SK-N-SH treated with all-trans-retinoic acid at 6 μM for 48 hours (cell line): ENCODE measurements around the gene TMEM238.

Experiments used
- ATAC-seq: fragments of 200-7000 bp; cut with Tn5 transposase; 3 replicates; pipeline ENCODE4 v1.9.1; 2020; ENCODE audit warnings: mild to moderate bottlenecking, moderate library complexity
- ARNTL ChIP-seq: fragments of 450-650 bp; formaldehyde crosslinking; IDR thresholded peaks from 2 replicates; pipeline ENCODE4 v1.5.0; 2020; ENCODE audit warnings: low read depth, mild to moderate bottlenecking, moderate library complexity, borderline replicate concordance
- BACH2 ChIP-seq: fragments of 250-450 bp; sonication (Bioruptor Pico); IDR thresholded peaks from 2 replicates; pipeline ENCODE4 v1.9.0; 2021; ENCODE audit warnings: mild to moderate bottlenecking, borderline replicate concordance
- CREB5 ChIP-seq: fragments of 250-450 bp; sonication (Bioruptor Pico); IDR thresholded peaks from 2 replicates; pipeline ENCODE4 v1.5.1; 2020; ENCODE audit warnings: low read depth, mild to moderate bottlenecking, moderate library complexity
- CSDC2 ChIP-seq: fragments of 250-450 bp; sonication (Bioruptor Pico); IDR thresholded peaks from 2 replicates; pipeline ENCODE4 v1.5.0; 2020; ENCODE audit warnings: mild to moderate bottlenecking, moderate library complexity
- CSRNP3 ChIP-seq: fragments of 250-450 bp; sonication (Bioruptor Pico); IDR thresholded peaks from 2 replicates; pipeline ENCODE4 v1.5.1; 2021; ENCODE audit warnings: mild to moderate bottlenecking, moderate library complexity
- ESRRG ChIP-seq: fragments of 250-450 bp; sonication (Bioruptor Pico); IDR thresholded peaks from 2 replicates; pipeline ENCODE4 v1.6.1; 2021; ENCODE audit warnings: mild to moderate bottlenecking
- GLIS3 ChIP-seq: fragments of 250-450 bp; sonication (Bioruptor Pico); IDR thresholded peaks from 2 replicates; pipeline ENCODE4 v1.5.0; 2020; ENCODE audit warnings: mild to moderate bottlenecking, moderate library complexity
- ISL1 ChIP-seq: fragments of 250-450 bp; sonication (Bioruptor Pico); IDR thresholded peaks from 2 replicates; pipeline ENCODE4 v2.1.2; 2022; ENCODE audit warnings: mild to moderate bottlenecking, moderate library complexity
- PPARA ChIP-seq: fragments of 250-450 bp; sonication (Bioruptor Pico); IDR thresholded peaks from 2 replicates; pipeline ENCODE4 v1.5.0; 2020; ENCODE audit warnings: mild to moderate bottlenecking, borderline replicate concordance
- RARB ChIP-seq: fragments of 250-450 bp; sonication (Bioruptor Pico); IDR thresholded peaks from 2 replicates; pipeline ENCODE4 v1.8.0; 2021; ENCODE audit warnings: mild to moderate bottlenecking, moderate library complexity
- SNAI2 ChIP-seq: fragments of 250-450 bp; sonication (Bioruptor Pico); IDR thresholded peaks from 2 replicates; pipeline ENCODE4 v1.5.0; 2020; ENCODE audit warnings: mild to moderate bottlenecking, moderate library complexity
- TCF4 ChIP-seq: fragments of 250-450 bp; sonication (Bioruptor Pico); IDR thresholded peaks from 2 replicates; pipeline ENCODE4 v1.8.0; 2021; ENCODE audit warnings: mild to moderate bottlenecking, moderate library complexity, borderline replicate concordance
- TOX ChIP-seq: fragments of 250-450 bp; sonication (Bioruptor Pico); IDR thresholded peaks from 2 replicates; pipeline ENCODE4 v1.8.0; 2021; ENCODE audit warnings: mild to moderate bottlenecking, moderate library complexity, borderline replicate concordance
- ZC3H10 ChIP-seq: fragments of 250-450 bp; sonication (Bioruptor Pico); IDR thresholded peaks from 2 replicates; pipeline ENCODE4 v1.5.1; 2021; ENCODE audit warnings: mild to moderate bottlenecking, moderate library complexity
- ZFP3 ChIP-seq: fragments of 250-450 bp; sonication (Bioruptor Pico); IDR thresholded peaks from 2 replicates; pipeline ENCODE4 v1.5.0; 2020; ENCODE audit warnings: mild to moderate bottlenecking, moderate library complexity
- ZFP30 ChIP-seq: fragments of 450-650 bp; formaldehyde crosslinking; IDR thresholded peaks from 2 replicates; pipeline ENCODE4 v1.5.0; 2022; ENCODE audit warnings: mild to moderate bottlenecking, moderate library complexity
- ZNF565 ChIP-seq: fragments of 450-650 bp; formaldehyde crosslinking; conservative IDR thresholded peaks from 2 replicates; pipeline ENCODE4 v1.5.0; 2020; ENCODE audit warnings: low read depth, mild to moderate bottlenecking, moderate library complexity
- ZNF70 ChIP-seq: fragments of 450-650 bp; formaldehyde crosslinking; IDR thresholded peaks from 2 replicates; pipeline ENCODE4 v1.5.0; 2020; ENCODE audit warnings: mild to moderate bottlenecking, moderate library complexity
- ZNF8 ChIP-seq: fragments of 450-650 bp; formaldehyde crosslinking; IDR thresholded peaks from 2 replicates; pipeline ENCODE4 v1.5.0; 2020; ENCODE audit warnings: mild to moderate bottlenecking, moderate library complexity
- TF ChIP-seq, protein P1 (sequence below): fragments of 250-450 bp; sonication (Bioruptor Pico); IDR thresholded peaks from 2 replicates; pipeline ENCODE4 v1.5.0; 2020; ENCODE audit warnings: mild to moderate bottlenecking, moderate library complexity
- TF ChIP-seq, protein P2 (sequence below): fragments of 250-450 bp; sonication (Bioruptor Pico); IDR thresholded peaks from 2 replicates; pipeline ENCODE4 v1.8.0; 2020; ENCODE audit warnings: mild to moderate bottlenecking, moderate library complexity, borderline replicate concordance

Gene TMEM238

GRCh38 chr19:55382522-55383054 lies 1.5 kb downstream of the TMEM238 start:
- no peak for ATAC-seq
- TF ChIP-seq TCF4 (CRISPR knock-in tag) (no peak), GLIS3 (no peak), ISL1 (no peak), ZNF565 (CRISPR knock-in tag) (no peak), CSDC2 (CRISPR knock-in tag) (no peak), ESRRG (CRISPR knock-in tag) (no peak), RARB (CRISPR knock-in tag) (no peak), CSRNP3 (CRISPR knock-in tag) (no peak), TOX (CRISPR knock-in tag) (no peak), ARNTL (CRISPR knock-in tag) (no peak), ZNF70 (no peak), SNAI2 (CRISPR knock-in tag) (no peak), ZNF8 (CRISPR knock-in tag) (no peak), PPARA (CRISPR knock-in tag) (no peak), ZC3H10 (no peak), CREB5 (no peak), BACH2 (CRISPR knock-in tag) (no peak)
- TF ChIP-seq, protein P1, sequence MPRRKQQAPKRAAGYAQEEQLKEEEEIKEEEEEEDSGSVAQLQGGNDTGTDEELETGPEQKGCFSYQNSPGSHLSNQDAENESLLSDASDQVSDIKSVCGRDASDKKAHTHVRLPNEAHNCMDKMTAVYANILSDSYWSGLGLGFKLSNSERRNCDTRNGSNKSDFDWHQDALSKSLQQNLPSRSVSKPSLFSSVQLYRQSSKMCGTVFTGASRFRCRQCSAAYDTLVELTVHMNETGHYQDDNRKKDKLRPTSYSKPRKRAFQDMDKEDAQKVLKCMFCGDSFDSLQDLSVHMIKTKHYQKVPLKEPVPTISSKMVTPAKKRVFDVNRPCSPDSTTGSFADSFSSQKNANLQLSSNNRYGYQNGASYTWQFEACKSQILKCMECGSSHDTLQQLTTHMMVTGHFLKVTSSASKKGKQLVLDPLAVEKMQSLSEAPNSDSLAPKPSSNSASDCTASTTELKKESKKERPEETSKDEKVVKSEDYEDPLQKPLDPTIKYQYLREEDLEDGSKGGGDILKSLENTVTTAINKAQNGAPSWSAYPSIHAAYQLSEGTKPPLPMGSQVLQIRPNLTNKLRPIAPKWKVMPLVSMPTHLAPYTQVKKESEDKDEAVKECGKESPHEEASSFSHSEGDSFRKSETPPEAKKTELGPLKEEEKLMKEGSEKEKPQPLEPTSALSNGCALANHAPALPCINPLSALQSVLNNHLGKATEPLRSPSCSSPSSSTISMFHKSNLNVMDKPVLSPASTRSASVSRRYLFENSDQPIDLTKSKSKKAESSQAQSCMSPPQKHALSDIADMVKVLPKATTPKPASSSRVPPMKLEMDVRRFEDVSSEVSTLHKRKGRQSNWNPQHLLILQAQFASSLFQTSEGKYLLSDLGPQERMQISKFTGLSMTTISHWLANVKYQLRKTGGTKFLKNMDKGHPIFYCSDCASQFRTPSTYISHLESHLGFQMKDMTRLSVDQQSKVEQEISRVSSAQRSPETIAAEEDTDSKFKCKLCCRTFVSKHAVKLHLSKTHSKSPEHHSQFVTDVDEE (CRISPR knock-in tag) = no peak
- TF ChIP-seq, protein P2, sequence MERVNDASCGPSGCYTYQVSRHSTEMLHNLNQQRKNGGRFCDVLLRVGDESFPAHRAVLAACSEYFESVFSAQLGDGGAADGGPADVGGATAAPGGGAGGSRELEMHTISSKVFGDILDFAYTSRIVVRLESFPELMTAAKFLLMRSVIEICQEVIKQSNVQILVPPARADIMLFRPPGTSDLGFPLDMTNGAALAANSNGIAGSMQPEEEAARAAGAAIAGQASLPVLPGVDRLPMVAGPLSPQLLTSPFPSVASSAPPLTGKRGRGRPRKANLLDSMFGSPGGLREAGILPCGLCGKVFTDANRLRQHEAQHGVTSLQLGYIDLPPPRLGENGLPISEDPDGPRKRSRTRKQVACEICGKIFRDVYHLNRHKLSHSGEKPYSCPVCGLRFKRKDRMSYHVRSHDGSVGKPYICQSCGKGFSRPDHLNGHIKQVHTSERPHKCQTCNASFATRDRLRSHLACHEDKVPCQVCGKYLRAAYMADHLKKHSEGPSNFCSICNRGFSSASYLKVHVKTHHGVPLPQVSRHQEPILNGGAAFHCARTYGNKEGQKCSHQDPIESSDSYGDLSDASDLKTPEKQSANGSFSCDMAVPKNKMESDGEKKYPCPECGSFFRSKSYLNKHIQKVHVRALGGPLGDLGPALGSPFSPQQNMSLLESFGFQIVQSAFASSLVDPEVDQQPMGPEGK (CRISPR knock-in tag) = no peak

DNA sequence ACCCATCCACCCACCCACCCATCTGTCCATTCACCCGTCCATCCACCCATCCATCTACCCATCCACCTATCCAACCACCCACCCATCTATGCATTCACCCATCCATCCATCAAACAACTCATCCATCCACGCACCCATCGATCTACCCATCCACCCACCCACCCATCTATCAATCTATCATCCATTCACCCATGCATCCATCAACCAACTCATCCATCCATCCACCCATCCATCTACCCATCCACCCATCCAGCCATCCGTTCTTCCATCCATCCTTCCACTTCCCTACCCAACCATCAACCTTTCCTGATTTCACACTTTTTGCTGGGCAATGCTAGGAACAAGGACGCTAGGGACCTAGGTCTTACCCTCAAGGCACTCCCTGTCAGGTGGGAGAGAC lies 2.1 kb downstream of the TMEM238 start:
- ATAC-seq = no peak
- TF ChIP-seq BACH2 (CRISPR knock-in tag) = no peak
- TF ChIP-seq ESRRG (CRISPR knock-in tag) = no peak
- TF ChIP-seq ZNF8 (CRISPR knock-in tag) = no peak
- no peak for TF ChIP-seq ZNF565 (CRISPR knock-in tag)
- no peak for TF ChIP-seq ZFP3
- TF ChIP-seq, protein P1 (CRISPR knock-in tag) = no peak
- TF ChIP-seq CREB5 = no peak
- no peak for TF ChIP-seq ZFP30 (CRISPR knock-in tag)
- TF ChIP-seq PPARA (CRISPR knock-in tag) = no peak
- TF ChIP-seq SNAI2 (CRISPR knock-in tag) = no peak
- TF ChIP-seq ISL1 = no peak
